IPS-18a (cell line): ENCODE data around the gene CRTAP.
"Not testable (repeated sequence)": the region's sequence is repeated elsewhere in the genome, so short reads cannot be mapped to it uniquely, and the experiment has no call there.

ENCODE experiments used
- H3K27ac ChIP-seq: one replicate; pipeline ENCODE4 v1.5.1; 2013; ENCODE audit warnings: low read length
- H3K27me3 ChIP-seq: one replicate; pipeline ENCODE4 v1.6.1; 2013; ENCODE audit warnings: mild to moderate bottlenecking, low read length; ENCODE audit not compliant: control insufficient read depth, insufficient read depth
- H3K36me3 ChIP-seq: one replicate; pipeline ENCODE4 v1.6.1; 2013; ENCODE audit warnings: low read depth, low read length; ENCODE audit not compliant: control insufficient read depth
- H3K4me1 ChIP-seq: one replicate; pipeline ENCODE4 v1.6.1; 2013; ENCODE audit warnings: low read depth, low read length; ENCODE audit not compliant: control insufficient read depth
- H3K4me3 ChIP-seq: one replicate; pipeline ENCODE4 v1.5.1; 2013; ENCODE audit warnings: low read length
- H3K9ac ChIP-seq: one replicate; pipeline ENCODE4 v1.6.1; 2013; ENCODE audit warnings: mild to moderate bottlenecking, low read length, moderate library complexity
- H3K9me3 ChIP-seq: one replicate; pipeline ENCODE4 v1.6.1; 2013; ENCODE audit warnings: low read depth, low read length; ENCODE audit not compliant: control insufficient read depth

The CRTAP gene

GRCh38 chr3:33124638-33125037, 10.8 kb downstream of the CRTAP start:
- no peak overlapping the region for H3K9ac ChIP-seq
- H3K36me3 ChIP-seq: peaks cover 28% of the 10 kb centered on the region
- no peak overlapping the region for H3K4me3 ChIP-seq
- H3K27me3 ChIP-seq: no peaks in the 10 kb centered on the region
- H3K27ac ChIP-seq: no peak overlapping the region
- no peaks in the 10 kb centered on the region for H3K4me1 ChIP-seq
- no peaks in the 10 kb centered on the region for H3K9me3 ChIP-seq

DNA sequence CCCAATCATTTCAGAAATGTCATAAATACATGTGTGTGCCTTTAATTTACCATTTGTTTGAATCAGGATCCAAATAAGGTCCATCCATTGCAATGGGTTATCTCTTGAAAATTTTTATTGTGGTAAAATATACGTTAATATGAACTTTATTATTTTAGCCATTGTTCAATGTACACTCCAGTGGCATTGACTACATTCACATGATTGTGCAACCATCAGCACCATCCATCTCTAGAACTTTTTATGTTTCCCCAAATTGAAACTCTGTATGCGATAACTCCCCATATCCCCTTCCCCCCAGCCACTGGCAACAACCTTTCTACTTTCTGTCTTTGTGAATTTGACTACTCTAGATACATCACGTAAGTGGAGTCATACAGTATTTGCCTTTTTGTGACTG, 12.0 kb downstream of the CRTAP start:
- H3K9ac ChIP-seq: no peak overlapping the region
- peaks cover 21% of the 10 kb centered on the region for H3K36me3 ChIP-seq

GRCh38 chr3:33128706-33129105, 14.9 kb downstream of the CRTAP start:
- Histone ChIP-seq H3K9me3 (no peaks in the 10 kb centered on the region), H3K9ac (no peak overlapping the region), H3K36me3 (peaks cover 21% of the 10 kb centered on the region), H3K4me1 (peaks cover 8% of the 10 kb centered on the region), H3K27ac (no peak overlapping the region), H3K4me3 (no peak overlapping the region), H3K27me3 (no peaks in the 10 kb centered on the region)

More for the DNA sequence above, 12.0 kb downstream of the CRTAP start:
- H3K27ac ChIP-seq: no peak overlapping the region
- H3K27me3 ChIP-seq: no peaks in the 10 kb centered on the region
- H3K4me1 ChIP-seq: no peaks in the 10 kb centered on the region
- H3K4me3 ChIP-seq: no peak overlapping the region
- H3K9me3 ChIP-seq: no peaks in the 10 kb centered on the region

DNA sequence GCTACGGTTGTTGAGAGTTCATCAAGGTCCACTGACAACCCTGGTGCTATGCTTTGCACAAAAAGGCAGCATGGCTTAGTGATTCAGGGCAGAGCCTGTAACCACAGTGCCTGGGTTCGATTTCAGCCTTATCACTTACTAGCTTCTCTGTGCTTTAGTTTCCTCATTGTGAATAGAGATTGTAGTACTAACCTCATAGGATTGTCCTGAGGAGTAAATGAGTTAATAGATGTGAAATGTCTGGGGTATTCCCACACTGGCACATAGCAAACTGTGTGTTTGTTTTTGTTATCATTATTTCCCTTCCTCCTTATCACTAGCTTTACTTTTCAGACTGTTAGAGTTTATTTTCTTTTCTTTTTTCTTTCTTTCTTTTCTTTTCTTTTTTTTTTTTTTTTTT, 16.3 kb downstream of the CRTAP start:
- Histone ChIP-seq H3K4me1 (peaks cover 8% of the 10 kb centered on the region), H3K9ac (no peak overlapping the region), H3K9me3 (no peaks in the 10 kb centered on the region), H3K27ac (no peak overlapping the region), H3K36me3 (peaks cover 17% of the 10 kb centered on the region), H3K27me3 (no peaks in the 10 kb centered on the region), H3K4me3 (no peak overlapping the region)

DNA sequence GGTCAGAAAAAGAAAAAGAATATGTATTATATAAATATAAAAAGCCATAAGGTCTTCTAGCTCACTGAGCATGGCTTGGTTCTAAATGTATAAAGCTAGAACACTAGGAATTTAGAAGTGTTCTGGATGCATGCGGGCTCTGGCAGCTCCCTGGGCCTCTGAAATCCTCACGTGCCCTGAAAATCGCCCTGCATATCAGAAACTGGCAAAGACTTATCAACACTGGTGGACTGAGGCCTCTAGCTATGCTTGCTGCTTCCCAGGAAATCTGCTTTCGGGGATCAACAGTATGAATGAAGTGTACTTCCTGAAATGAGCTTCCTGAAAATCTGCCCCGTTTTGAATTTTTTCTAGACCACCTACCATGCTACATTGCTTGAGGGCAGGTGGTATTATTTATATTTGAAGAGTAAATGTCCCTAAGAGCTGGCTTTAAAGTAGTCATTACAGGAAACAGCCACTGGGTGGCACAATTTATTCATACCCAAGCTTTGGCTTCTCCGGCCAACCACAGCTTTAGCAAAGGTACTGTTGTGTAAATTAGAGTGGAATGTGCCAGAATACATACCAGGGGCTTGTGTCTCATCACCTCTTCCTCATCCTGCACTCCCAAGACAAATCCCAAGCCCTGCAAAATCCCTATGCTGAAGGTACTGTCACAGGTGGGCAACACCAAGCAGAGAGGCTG, 17.7 kb downstream of the CRTAP start:
- H3K27me3 ChIP-seq: no peaks in the 10 kb centered on the region
- peaks cover 9% of the 10 kb centered on the region for H3K36me3 ChIP-seq
- H3K4me1 ChIP-seq: peaks cover 8% of the 10 kb centered on the region
- no peak overlapping the region for H3K27ac ChIP-seq
- no peaks in the 10 kb centered on the region for H3K9me3 ChIP-seq
- H3K4me3 ChIP-seq: no peak overlapping the region
- no peak overlapping the region for H3K9ac ChIP-seq

DNA sequence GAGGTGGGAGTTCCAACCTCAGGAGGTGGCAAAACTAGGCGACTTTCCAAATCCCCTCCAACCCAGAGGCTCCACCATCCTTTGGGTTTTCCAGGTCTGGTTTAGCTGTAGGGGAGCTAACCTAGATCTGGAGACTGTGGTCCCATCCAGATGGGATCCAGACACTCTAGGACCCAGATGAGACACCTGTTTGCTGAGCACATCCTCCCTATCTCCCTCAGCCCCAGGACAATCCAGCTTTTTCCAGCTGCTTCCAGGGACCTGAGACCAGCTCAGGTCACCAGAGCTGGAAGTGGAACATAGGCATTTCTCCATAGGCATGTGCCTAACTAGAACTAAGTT, 18.2 kb downstream of the CRTAP start:
- Histone ChIP-seq H3K27me3 (no peaks in the 10 kb centered on the region), H3K9me3 (no peaks in the 10 kb centered on the region), H3K9ac (no peak overlapping the region), H3K27ac (no peak overlapping the region), H3K4me3 (no peak overlapping the region), H3K4me1 (peaks cover 8% of the 10 kb centered on the region), H3K36me3 (peaks cover 9% of the 10 kb centered on the region)

DNA sequence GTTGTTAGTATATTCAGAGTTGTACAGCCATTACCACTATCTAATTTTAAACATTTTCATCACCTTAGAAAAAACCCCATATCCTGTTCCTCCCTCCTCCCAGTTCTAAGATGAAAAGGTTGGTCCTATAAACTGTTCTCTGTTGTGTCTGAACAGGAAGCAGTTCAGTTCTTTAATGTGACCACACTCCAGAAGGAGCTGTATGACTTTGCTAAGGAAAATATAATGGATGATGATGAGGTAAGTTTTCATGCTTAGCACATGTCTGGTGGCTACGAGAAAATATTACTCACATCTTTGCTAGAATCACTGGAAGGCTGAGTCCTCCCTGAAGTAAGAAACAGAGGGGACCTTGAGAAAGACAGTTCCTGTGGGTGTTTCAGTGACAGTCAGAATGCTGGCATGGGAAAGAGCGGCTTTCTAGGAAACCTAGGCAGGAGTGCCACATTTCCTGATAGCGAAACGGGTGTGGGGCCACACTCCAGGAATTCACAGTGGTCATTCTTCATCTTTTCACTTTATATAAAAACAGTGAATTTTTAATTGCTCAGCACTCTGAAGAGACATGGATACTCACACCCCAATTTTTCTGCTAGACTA, 20.3 kb downstream of the CRTAP start:
- Histone ChIP-seq H3K4me1 (peaks cover 8% of the 10 kb centered on the region), H3K9me3 (no peaks in the 10 kb centered on the region), H3K9ac (no peak overlapping the region), H3K27ac (no peak overlapping the region), H3K36me3 (peaks cover 9% of the 10 kb centered on the region), H3K4me3 (no peak overlapping the region), H3K27me3 (no peaks in the 10 kb centered on the region)

GRCh38 chr3:33137691-33138090, 23.9 kb downstream of the CRTAP start:
- no peak overlapping the region for H3K9ac ChIP-seq
- H3K9me3 ChIP-seq: no peaks in the 10 kb centered on the region
- H3K27me3 ChIP-seq: no peaks in the 10 kb centered on the region
- peaks cover 9% of the 10 kb centered on the region for H3K36me3 ChIP-seq
- H3K4me3 ChIP-seq: no peak overlapping the region
- no peaks in the 10 kb centered on the region for H3K4me1 ChIP-seq
- no peak overlapping the region for H3K27ac ChIP-seq

DNA sequence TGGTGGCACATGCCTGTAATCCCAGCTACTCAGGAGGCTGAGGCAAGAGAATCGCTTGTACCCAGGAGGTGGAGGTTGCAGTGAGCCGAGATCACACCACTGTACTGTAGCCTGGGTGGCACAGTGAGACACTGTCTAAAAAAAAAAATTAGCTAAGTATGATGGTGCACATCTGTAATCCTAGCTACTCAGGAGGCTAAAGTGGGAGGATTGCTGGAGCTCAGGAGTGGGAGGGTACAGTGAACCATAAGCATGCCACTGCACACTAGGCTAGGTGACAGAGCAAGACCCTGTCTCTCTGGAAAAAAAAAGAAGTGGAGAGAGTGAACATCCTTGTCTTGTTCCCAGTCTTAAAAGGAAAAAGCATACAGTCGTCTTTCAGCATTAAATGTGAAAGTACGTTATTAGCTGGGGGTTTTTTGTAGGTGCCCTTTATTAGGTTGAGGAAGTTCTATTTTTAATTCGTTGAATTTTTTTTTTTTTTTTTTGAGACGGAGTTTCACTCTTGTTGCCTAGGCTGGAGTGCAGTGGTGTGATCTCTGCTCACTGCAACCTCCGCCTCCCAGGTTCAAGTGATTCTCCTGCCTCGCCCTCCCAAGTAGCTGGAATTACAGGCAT, 25.3 kb downstream of the CRTAP start:
- not testable (repeated sequence) for H3K4me1 ChIP-seq, H3K4me3 ChIP-seq, H3K9ac ChIP-seq, H3K27me3 ChIP-seq, H3K9me3 ChIP-seq, H3K27ac ChIP-seq, H3K36me3 ChIP-seq

- Histone ChIP-seq H3K4me3 (no peak overlapping the region), H3K4me1 (no peaks in the 10 kb centered on the region), H3K9me3 (no peaks in the 10 kb centered on the region), H3K36me3 (no peaks in the 10 kb centered on the region), H3K27ac (no peak overlapping the region), H3K9ac (no peak overlapping the region), H3K27me3 (no peaks in the 10 kb centered on the region)
These were observed 26.2 kb downstream of the CRTAP start for GRCh38 chr3:33139996-33140395.

DNA sequence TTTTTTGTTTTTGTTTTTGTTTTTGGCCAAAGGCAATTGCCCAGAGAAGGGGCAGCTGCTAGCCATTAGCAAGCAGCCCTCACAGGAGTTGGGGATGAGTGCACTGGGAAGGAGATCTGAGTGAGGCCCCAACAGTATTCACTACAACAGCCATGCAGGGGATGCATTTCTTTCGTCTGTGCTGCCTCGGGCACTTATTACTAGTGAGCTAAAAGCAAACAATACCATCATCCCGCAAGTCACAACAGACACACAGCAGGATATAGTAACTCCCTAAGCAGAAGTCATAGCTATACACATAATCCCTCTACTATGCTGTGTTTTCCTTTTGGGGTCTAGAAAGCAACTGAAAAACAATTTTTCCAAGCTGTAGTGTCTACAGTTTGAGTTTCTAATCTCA, 27.2 kb downstream of the CRTAP start:
- H3K4me3 ChIP-seq: no peak overlapping the region
- no peak overlapping the region for H3K27ac ChIP-seq
- no peak overlapping the region for H3K9ac ChIP-seq
- no peaks in the 10 kb centered on the region for H3K27me3 ChIP-seq
- no peaks in the 10 kb centered on the region for H3K9me3 ChIP-seq
- H3K36me3 ChIP-seq: no peaks in the 10 kb centered on the region
- no peaks in the 10 kb centered on the region for H3K4me1 ChIP-seq

DNA sequence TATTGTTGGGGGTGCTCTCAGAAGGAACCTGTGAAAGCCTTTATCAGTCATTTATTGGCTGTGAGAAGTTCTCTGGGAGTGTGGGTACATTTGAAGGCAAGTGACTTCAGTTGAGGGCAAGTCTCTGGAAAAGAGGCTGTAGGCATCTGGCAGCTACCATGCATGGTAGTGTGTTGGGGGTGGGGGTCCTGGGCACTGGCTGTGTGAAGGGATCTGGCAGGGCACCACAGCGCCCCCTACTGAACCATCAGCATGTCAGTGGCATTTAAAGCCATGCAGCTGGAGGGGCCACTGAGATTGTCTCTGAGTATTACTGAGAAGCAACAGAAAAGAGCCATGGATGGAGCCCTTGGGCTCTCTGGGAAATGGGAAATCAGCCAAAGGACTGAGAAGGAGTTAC, 30.6 kb downstream of the CRTAP start:
- no peaks in the 10 kb centered on the region for H3K27me3 ChIP-seq
- no peaks in the 10 kb centered on the region for H3K36me3 ChIP-seq
- no peaks in the 10 kb centered on the region for H3K4me1 ChIP-seq
- no peak overlapping the region for H3K9ac ChIP-seq
- H3K9me3 ChIP-seq: no peaks in the 10 kb centered on the region
- H3K27ac ChIP-seq: no peak overlapping the region
- no peak overlapping the region for H3K4me3 ChIP-seq
